ENCODE results near the gene REXO4. TPM values are rescaled to one million over a fixed set of nuclear protein-coding genes. Genes with fewer than 3 reads are reported as not detected.

The REXO4 gene
- total and polyA plus RNA-seq, 2 of the 13 experiments (the other 11 are each of a cell fraction or from before 2014, with no cell fraction given) = 18.5 to 30.4 TPM

GRCh38 chr9:133375116-133375723 lies 42.6 kb downstream of the REXO4 start (continued):
- TF ChIP-seq ZNF703 (CRISPR knock-in tag; IDR thresholded peaks at IDR 0.05; ENCODE audit: borderline replicate concordance) (no peak), TP53 (CRISPR knock-in tag; conservative IDR thresholded peaks at IDR 0.05) (no peak), ZNF10 (CRISPR knock-in tag; IDR thresholded peaks at IDR 0.05; ENCODE audit: borderline replicate concordance, low read depth) (no peak), ZNF205 (CRISPR knock-in tag; IDR thresholded peaks at IDR 0.05) (no peak), ZFP41 (CRISPR knock-in tag; IDR thresholded peaks at IDR 0.05; ENCODE audit: borderline replicate concordance) (no peak), JDP2 (CRISPR knock-in tag; IDR thresholded peaks at IDR 0.05; ENCODE audit: borderline replicate concordance) (no peak), CENPX (CRISPR knock-in tag; IDR thresholded peaks at IDR 0.05) (no peak), SIN3B (IDR thresholded peaks at IDR 0.05; ENCODE audit: low read length) (no peak), REST (IDR thresholded peaks at IDR 0.05; ENCODE audit: borderline replicate concordance in 1 of 2, low read depth in 1 of 2, low read length in 2 of 2) (0 out of 4 replicates have a peak, but pooled peaks of 1 of the 2 experiments have one; percentile 30), ZNF329 (CRISPR knock-in tag; IDR thresholded peaks at IDR 0.05; ENCODE audit: low read depth) (no peak), ZNF503 (CRISPR knock-in tag; IDR thresholded peaks at IDR 0.05) (no peak; the same call in 1 of the 2 replicates), RERE (CRISPR knock-in tag; IDR thresholded peaks at IDR 0.05; ENCODE audit: low read depth) (no peak), GMEB2 (CRISPR knock-in tag; IDR thresholded peaks at IDR 0.05; ENCODE audit: low read depth) (no peak), ZNF580 (CRISPR knock-in tag; IDR thresholded peaks at IDR 0.05; ENCODE audit: borderline replicate concordance, low read depth) (no peak), HDAC2 (CRISPR knock-in tag; IDR thresholded peaks at IDR 0.05) (no peak; the same call in 1 of the 2 replicates), SMAD3 (CRISPR knock-in tag; IDR thresholded peaks at IDR 0.05) (no peak), PPARG (CRISPR knock-in tag; conservative IDR thresholded peaks at IDR 0.05) (no peak)
